GM21526 (cell line): Measurements from ENCODE around the gene CAB39.
"Not testable (repeated sequence)": the region's sequence is repeated elsewhere in the genome, so short reads cannot be mapped to it uniquely, and the experiment has no call there.

Experiments
- ATAC-seq: cut with Tn5 transposase; IDR thresholded peaks from one replicate; pipeline ENCODE4 v1.9.1; 2021; ENCODE audit warnings: moderate library complexity; ENCODE audit not compliant: unreplicated experiment, low FRiP score

CAB39 gene

DNA sequence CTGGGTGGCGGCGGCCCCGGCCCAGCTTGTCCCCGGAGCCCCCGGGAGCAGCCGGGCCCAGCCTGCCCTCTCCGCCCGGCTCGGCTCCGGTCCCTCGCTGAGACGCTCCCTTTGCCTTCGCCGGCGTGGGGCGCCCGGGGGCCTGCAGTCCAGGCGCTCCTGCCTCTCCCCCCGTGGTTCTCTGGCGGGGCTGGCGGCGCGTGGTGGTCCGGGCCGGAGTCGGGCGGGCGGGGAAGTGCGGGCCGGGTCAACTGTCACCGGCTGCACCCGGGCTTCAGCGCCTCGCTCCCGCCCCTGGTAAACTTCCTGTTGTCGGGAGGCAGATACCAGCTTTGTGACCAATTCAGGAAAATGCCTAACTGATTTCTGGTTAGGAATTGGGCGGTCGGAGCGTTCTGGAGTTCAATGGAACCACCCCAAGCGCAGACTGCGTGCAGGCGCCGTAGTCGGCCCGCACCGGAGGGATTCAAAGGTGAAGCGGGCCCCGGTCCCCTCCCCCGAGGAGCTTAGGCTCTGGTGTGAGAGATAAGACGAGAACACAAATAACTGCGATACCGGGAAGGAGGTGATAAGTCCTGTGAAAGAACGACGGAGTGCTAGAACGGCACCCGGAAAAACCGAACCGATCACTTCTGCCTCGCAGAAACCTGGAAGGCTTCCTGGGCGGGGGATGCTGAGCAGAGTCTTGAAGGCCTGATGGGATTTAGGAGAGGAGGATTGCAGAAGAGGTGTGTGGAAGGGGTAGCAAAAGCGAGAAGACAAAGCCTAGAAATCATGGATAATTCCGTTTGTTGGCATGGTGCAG lies 891 bp downstream of the CAB39 start:
- ATAC-seq = peak; percentile 22

DNA sequence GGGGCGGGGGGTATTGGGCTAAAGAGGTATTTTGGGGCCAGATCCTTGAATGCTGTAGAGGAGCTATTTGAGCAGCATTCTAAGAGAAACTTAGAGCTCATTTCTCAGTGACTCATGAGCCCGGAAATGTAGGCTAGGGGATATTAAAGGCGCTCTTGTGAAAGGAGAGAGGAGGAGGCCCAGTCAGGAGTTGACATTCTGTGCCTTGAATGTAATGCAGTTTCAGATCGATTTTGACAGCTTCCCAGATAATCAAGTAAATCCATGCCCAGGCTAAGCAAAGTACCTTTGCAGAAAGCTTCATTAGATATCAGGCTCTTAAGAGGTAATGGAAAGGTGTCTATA lies 1.5 kb downstream of the CAB39 start:
- ATAC-seq = no peak

- no peak for ATAC-seq
These were observed 2.6 kb downstream of the CAB39 start for GRCh38 chr2:230715201-230715600.

DNA sequence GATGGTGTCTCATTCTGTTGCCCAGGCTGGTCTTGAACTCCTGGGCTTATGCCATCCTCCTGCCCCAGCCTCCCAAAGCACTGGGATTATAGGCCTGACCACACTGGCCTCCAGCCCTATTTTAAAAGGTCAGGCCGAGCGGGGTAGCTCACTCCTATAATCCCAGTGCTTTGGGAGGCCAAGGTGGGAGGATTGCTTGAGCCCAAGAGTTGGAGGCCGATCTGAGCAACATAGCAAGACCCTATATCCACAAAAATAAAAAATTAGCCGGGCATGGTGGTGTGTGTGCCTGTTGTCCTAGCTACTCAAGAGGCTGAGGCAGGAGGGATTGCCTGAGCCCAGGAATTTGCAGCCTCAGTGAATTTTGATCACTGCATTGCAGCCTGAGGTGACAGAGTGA lies 3.9 kb downstream of the CAB39 start:
- no peak for ATAC-seq

GRCh38 chr2:230717600-230717999 lies 5.0 kb downstream of the CAB39 start:
- ATAC-seq = no peak

DNA sequence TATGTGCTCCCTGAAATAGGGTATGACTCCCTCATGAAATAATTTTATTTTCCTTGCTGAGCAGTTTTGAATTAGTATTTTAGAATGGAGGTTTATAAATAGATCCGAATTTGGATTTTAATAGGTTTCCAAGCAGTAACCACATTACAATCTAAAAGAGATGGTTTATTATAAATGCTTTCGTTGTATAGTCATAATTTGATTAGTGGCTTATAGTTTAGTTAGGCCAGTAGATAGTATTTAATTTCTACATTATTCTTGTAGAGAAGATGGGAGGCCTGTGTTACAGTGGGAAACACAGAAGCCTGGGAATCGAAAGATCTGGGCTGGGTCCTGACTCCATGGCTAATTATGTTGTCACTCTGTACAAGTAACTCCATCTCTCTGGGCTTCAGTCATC lies 6.7 kb downstream of the CAB39 start:
- ATAC-seq = no peak

- peak; percentile 45 for ATAC-seq
These were observed 9.1 kb downstream of the CAB39 start for GRCh38 chr2:230721712-230722111.

DNA sequence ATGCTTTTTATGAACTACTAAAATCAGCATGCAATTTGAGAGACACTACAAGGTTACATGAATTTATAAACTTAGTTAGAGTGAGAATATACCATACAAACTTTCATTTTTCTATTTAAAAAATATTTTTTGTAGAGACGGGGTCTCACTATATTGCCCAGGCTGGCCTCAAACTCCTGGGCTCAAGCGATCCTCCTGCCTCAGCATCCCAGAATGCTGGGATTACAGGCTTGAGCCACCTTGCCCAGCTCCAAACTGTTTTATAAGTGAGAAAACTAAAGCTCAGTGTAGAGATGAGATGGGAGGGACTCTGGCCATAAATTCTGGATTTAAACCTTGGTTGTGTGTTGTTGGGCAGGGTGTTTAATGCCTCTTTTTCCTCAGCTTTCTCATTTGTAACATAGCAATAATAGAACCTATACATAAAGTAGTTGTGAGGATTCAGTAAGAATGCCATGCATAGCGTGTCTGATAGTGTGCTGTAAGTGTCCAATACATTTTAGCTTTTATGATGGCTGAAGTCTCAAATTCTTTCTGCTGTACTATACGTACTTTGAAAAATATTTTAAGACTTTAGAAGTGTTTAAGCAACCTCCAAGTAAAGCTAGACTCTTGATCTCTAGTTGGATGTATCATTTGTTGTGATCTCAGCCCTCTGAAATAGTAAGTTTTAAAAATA lies 9.7 kb downstream of the CAB39 start:
- ATAC-seq = no peak

GRCh38 chr2:230723363-230723762 lies 10.7 kb downstream of the CAB39 start:
- no peak for ATAC-seq

- not testable (repeated sequence) for ATAC-seq
These were observed 12.3 kb downstream of the CAB39 start for GRCh38 chr2:230724957-230725356.

DNA sequence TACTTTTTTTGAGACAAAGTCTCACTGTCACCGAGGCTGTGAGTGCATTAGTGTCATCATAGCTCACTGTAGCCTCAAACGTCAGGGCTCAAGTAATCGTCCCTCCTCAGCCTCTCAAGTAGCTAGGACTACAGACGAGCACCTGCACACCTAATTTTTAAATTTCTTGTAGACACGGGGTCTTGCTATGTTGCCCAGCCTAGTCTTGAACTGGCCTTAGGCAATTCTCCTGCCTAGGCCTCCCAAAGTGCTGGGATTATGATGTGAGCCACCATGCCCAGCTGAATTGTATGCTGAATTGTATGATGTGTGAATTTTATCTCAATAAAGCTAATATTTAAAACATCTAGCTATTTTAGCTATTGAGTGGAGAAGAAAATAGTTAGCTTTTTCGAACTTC lies 18.9 kb downstream of the CAB39 start:
- ATAC-seq = no peak

DNA sequence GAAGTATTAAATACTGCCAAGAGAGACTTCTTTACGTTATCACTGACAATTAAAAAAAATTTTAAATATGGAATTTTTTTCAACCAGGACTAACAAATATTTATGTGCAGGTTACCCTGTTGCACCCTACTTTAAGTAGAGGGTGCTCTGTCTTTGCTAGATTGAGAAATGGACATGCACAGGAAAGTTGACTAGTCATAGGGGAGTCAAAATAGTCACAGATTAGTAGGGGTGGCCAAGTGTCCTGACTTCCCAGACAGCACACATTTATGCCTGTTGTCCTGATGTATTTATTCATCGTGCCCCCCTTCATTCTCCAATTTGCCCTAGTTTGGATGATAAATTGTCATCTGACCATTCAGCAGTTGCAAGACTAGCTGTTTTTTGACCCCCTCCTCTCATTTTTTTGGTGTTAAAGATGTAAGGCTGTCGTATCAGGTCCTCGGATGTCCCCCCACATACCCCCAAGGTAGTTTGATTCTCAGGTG lies 20.3 kb downstream of the CAB39 start:
- no peak for ATAC-seq

- no peak for ATAC-seq
These were observed 21.9 kb downstream of the CAB39 start for GRCh38 chr2:230734247-230735175.

DNA sequence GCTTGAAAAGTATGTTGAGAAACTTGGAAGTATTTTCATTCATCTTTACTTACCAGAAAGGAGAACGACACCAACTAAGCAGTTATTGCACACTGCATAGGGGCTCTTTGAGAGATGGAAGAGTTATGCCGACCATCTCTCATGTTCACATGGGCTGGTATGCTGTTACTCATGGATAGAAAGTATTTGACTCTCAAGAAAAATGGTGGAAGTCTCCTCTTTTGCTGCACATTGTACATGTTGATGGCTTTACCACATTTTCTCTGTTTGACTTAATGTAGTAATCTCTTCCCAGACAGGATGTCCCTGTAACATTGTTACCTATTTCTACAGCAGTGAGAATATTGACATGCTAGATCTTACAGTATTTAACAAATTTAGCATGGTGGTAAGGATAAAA lies 23.2 kb downstream of the CAB39 start:
- ATAC-seq = no peak

GRCh38 chr2:230737300-230737699 lies 24.7 kb downstream of the CAB39 start:
- no peak for ATAC-seq

GRCh38 chr2:230737791-230738226 lies 25.2 kb downstream of the CAB39 start:
- ATAC-seq = no peak

- ATAC-seq = no peak
These were observed 25.8 kb downstream of the CAB39 start for GRCh38 chr2:230738391-230738811.

- no peak for ATAC-seq
These were observed 26.3 kb downstream of the CAB39 start for GRCh38 chr2:230738924-230739323.

- ATAC-seq = no peak
These were observed 27.3 kb downstream of the CAB39 start for GRCh38 chr2:230739961-230740360.

DNA sequence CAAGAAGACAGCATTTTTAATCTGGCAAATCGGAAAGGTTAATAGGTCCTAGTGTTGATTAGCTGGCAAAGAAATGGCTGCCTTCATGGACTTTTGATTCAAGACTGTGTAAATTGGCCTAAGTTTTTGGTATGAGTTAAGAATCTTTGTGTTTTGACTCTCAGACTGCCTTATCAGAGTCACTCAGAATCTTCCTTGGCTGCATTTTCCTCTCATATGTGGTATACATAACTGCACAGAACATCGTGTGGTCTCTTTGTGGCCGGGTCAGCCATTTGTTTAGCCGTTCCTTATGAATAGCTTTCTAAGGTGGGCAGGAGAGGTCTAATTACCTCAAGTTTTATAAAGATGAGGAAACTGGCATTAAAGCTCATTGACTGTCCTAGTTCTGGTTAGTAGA lies 30.1 kb downstream of the CAB39 start:
- no peak for ATAC-seq

DNA sequence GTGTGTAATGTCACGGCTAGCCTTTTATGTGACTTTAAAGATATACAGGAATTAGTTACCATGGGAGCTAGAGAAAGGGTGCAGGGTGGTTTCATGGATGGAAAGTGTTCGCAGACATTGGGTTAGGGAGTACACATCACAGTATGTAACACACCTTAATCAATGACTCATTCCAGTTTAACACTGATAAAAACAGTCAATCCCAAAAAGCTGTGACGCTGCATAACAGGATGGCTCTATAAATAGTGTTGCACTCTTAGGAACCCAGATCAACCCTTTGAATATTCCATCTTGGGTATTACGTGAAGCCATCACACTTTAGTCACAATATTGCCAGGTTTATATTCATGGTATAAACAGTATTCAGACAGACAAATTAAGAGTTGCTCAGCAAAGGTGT lies 33.6 kb downstream of the CAB39 start:
- no peak for ATAC-seq
